ENCODE results near the gene RHOB. TPM values are rescaled to one million over a fixed set of nuclear protein-coding genes. Genes with fewer than 3 reads are reported as not detected.

Gene RHOB
- total RNA-seq, 4 donors from 2014 or later, result 242 to 1,280 (median 486) TPM

GRCh38 chr2:20451000-20451290, 4.1 kb downstream of the RHOB start:
- Histone ChIP-seq H3K4me1 (peaks cover 1 to 7% of the 10 kb centered on the region in 2 donors), H3K27me3 (no peaks in the 10 kb centered on the region), H3K4me3 (peak overlapping the region in 1 of 2 donors; percentile 89), H3K36me3 (no peaks in the 10 kb centered on the region), H3K9me3 (no peaks in the 10 kb centered on the region), H3K27ac (peak overlapping the region; percentile 96 to 97)
- TF ChIP-seq POLR2A (IDR thresholded peaks at IDR 0.05) (no peak), CTCF (IDR thresholded peaks at IDR 0.05) (no peak)
- intact Hi-C loops (cut with DNase I; ENCODE audit: low total_unique reads), result no loop called here
- no peak for DNase-seq

DNA sequence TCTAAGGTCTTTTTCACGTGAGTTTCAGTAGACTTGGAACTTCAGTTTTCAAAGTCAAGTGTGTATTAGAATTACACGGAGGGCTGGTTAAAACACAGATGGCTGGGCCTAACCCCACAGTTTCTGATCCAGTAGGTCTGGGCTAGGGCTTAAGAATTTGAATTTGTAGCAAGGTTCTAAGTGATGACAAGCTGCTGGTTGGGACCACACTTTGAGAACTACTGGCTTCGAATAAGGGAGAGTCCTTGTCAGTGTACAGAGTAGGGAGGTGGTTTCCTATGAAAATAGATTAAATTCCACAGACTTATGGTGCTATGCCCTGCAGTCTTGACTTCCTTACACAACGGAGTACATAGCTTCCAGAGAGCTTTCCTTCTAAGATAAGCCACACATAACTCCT, 4.5 kb downstream of the RHOB start:
- peaks cover 4 to 10% of the 10 kb centered on the region in 2 donors for H3K4me1 ChIP-seq
- intact Hi-C loops (cut with DNase I; ENCODE audit: low total_unique reads), result no loop called here
- DNase-seq, result peak in 1 of 2 donors; percentile 21
- TF ChIP-seq POLR2A (IDR thresholded peaks at IDR 0.05) (no peak), CTCF (IDR thresholded peaks at IDR 0.05) (no peak)
- H3K4me3 ChIP-seq, result no peak overlapping the region
- H3K27me3 ChIP-seq, result no peaks in the 10 kb centered on the region
- H3K36me3 ChIP-seq, result no peaks in the 10 kb centered on the region
- peak overlapping the region; percentile 96 to 97 for H3K27ac ChIP-seq
- no peaks in the 10 kb centered on the region for H3K9me3 ChIP-seq

- intact Hi-C loops (cut with DNase I; ENCODE audit: low total_unique reads), result no loop called here
- Histone ChIP-seq H3K4me3 (no peak overlapping the region), H3K9me3 (no peaks in the 10 kb centered on the region), H3K27me3 (no peaks in the 10 kb centered on the region), H3K4me1 (peaks cover 4 to 10% of the 10 kb centered on the region in 2 donors), H3K27ac (peak overlapping the region; percentile 96 to 97), H3K36me3 (no peaks in the 10 kb centered on the region)
- TF ChIP-seq CTCF (IDR thresholded peaks at IDR 0.05), result no peak
- no peak for TF ChIP-seq POLR2A (IDR thresholded peaks at IDR 0.05)
- DNase-seq, result peak in 1 of 2 donors; percentile 19
Measured at GRCh38 chr2:20451761-20452499, 5.1 kb downstream of the RHOB start.

GRCh38 chr2:20452551-20452950, 5.7 kb downstream of the RHOB start:
- Histone ChIP-seq H3K27ac (peak overlapping the region; percentile 96 to 97), H3K9me3 (no peaks in the 10 kb centered on the region), H3K36me3 (no peaks in the 10 kb centered on the region), H3K27me3 (no peaks in the 10 kb centered on the region), H3K4me1 (peaks cover 4 to 10% of the 10 kb centered on the region in 2 donors), H3K4me3 (no peak overlapping the region)
- peak in 3 of 4 experiments; percentile 11 to 39 (median 20) for TF ChIP-seq CTCF (IDR thresholded peaks at IDR 0.05)
- no peak for TF ChIP-seq POLR2A (IDR thresholded peaks at IDR 0.05)
- intact Hi-C loops (cut with DNase I; ENCODE audit: low total_unique reads), result no loop called here
- DNase-seq, result peak in 1 of 2 donors; percentile 58

GRCh38 chr2:20453087-20453486, 6.2 kb downstream of the RHOB start:
- Histone ChIP-seq H3K4me3 (no peak overlapping the region), H3K9me3 (no peaks in the 10 kb centered on the region), H3K4me1 (peaks cover 4 to 10% of the 10 kb centered on the region in 2 donors), H3K27ac (peak overlapping the region; percentile 96 to 97), H3K36me3 (no peaks in the 10 kb centered on the region), H3K27me3 (no peaks in the 10 kb centered on the region)
- intact Hi-C loops (cut with DNase I; ENCODE audit: low total_unique reads), result no loop called here
- no peak for TF ChIP-seq POLR2A (IDR thresholded peaks at IDR 0.05)
- TF ChIP-seq CTCF (IDR thresholded peaks at IDR 0.05), result no peak
- DNase-seq, result peak in 1 of 2 donors; percentile 14

Data from uterus (tissue), 4 donors.